HEK293 (cell line): ENCODE results near the gene GLYATL1B.
"Not testable (repeated sequence)": the region's sequence is repeated elsewhere in the genome, so short reads cannot be mapped to it uniquely, and the experiment has no call there.

Source experiments
- CTCF ChIA-PET: fragments of 350-600 bp; formaldehyde crosslinking; extraction: SDS; loops from one replicate; lab custom pipeline; 2021; ENCODE audit warnings: antibody characterized with exemption; lab: Yijun Ruan, JAX
- POLR2A ChIA-PET: fragments of 300-600 bp; formaldehyde crosslinking; extraction: SDS; loops from one replicate; lab custom pipeline; 2020; ENCODE audit warnings: antibody characterized with exemption, inconsistent platforms; lab: Yijun Ruan, JAX
- H3K27ac ChIP-seq: fragments of 200-500 bp; sonication (Bioruptor generic); 2 replicates; pipeline ENCODE4 v1.5.1; 2014; ENCODE audit warnings: low read depth, low read length, control low read depth, inconsistent platforms; ENCODE audit errors: extremely low read depth
- H3K36me3 ChIP-seq, 2 experiments: fragments of 200-500 bp in 1 of 2; sonication (Bioruptor generic) in 1 of 2; 1 replicate in 1 of 2; 2 replicates in 1 of 2; pipeline ENCODE4 v1.5.1; 2014 to 2017; ENCODE audit warnings: inconsistent platforms in 2 of 2, low read length in 2 of 2; ENCODE audit not compliant: control insufficient read depth in 2 of 2, insufficient read depth in 1 of 2
- H3K4me1 ChIP-seq: fragments of 200-500 bp; sonication (Bioruptor generic); 2 replicates; pipeline ENCODE4 v1.5.1; 2014; ENCODE audit warnings: mild to moderate bottlenecking, low read length, inconsistent platforms; ENCODE audit not compliant: control insufficient read depth, insufficient read depth
- H3K4me3 ChIP-seq: 2 replicates; pipeline ENCODE4 v1.5.1; 2011; ENCODE audit warnings: low read depth, mild to moderate bottlenecking, control low read depth, low read length, moderate library complexity
- H3K9me3 ChIP-seq: fragments of 200-500 bp; sonication (Bioruptor generic); 2 replicates; pipeline ENCODE4 v1.5.1; 2014; ENCODE audit warnings: low read depth, low read length, inconsistent platforms; ENCODE audit not compliant: control insufficient read depth, insufficient read depth
- BCL11A ChIP-seq: fragments of 450-650 bp; formaldehyde crosslinking; IDR thresholded peaks from 2 replicates; pipeline ENCODE4 v1.5.1; 2016; ENCODE audit warnings: low read depth, missing biosample characterization, missing genetic modification characterization
- KLF8 ChIP-seq: fragments of 450-650 bp; formaldehyde crosslinking; IDR thresholded peaks from 2 replicates; pipeline ENCODE4 v1.5.1; 2016; ENCODE audit warnings: missing biosample characterization, missing genetic modification characterization
- SETDB1 ChIP-seq: IDR thresholded peaks from one replicate; pipeline ENCODE4 v1.6.1; 2017; ENCODE audit warnings: mild to moderate bottlenecking, low read length, moderate library complexity, mixed read lengths; ENCODE audit not compliant: insufficient read length
- YY2 ChIP-seq: fragments of 450-650 bp; formaldehyde crosslinking; IDR thresholded peaks from 2 replicates; pipeline ENCODE4 v1.5.1; 2016; ENCODE audit warnings: missing biosample characterization, missing genetic modification characterization
- ZNF2 ChIP-seq: fragments of 450-650 bp; formaldehyde crosslinking; IDR thresholded peaks from 2 replicates; pipeline ENCODE4 v1.5.1; 2016; ENCODE audit warnings: missing biosample characterization, missing genetic modification characterization
- ZNF214 ChIP-seq: fragments of 450-650 bp; formaldehyde crosslinking; IDR thresholded peaks from 2 replicates; pipeline ENCODE4 v1.5.1; 2017; ENCODE audit warnings: missing biosample characterization, mild to moderate bottlenecking, missing genetic modification characterization, borderline replicate concordance
- ZNF423 ChIP-seq: fragments of 450-650 bp; formaldehyde crosslinking; IDR thresholded peaks from 2 replicates; pipeline ENCODE4 v1.5.1; 2016; ENCODE audit warnings: missing biosample characterization, missing genetic modification characterization
- ZNF48 ChIP-seq: fragments of 450-650 bp; formaldehyde crosslinking; IDR thresholded peaks from 2 replicates; pipeline ENCODE4 v1.5.1; 2016; ENCODE audit warnings: missing biosample characterization, missing genetic modification characterization
- TF ChIP-seq, protein P1 (sequence below): fragments of 450-650 bp; formaldehyde crosslinking; IDR thresholded peaks from 2 replicates; pipeline ENCODE4; 2016; ENCODE audit warnings: missing biosample characterization, missing genetic modification characterization
- TF ChIP-seq, protein P2 (sequence below): fragments of 450-650 bp; IDR thresholded peaks from 2 replicates; pipeline ENCODE4 v1.5.1; 2018; ENCODE audit warnings: missing biosample characterization, mild to moderate bottlenecking, missing genetic modification characterization

The GLYATL1B gene, protein sequence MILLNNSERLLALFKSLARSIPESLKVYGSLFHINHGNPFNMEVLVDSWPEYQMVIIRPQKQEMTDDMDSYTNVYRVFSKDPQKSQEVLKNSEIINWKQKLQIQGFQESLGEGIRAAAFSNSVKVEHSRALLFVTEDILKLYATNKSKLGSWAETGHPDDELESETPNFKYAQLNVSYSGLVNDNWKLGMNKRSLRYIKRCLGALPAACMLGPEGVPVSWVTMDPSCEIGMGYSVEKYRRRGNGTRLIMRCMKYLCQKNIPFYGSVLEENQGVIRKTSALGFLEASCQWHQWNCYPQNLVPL

DNA sequence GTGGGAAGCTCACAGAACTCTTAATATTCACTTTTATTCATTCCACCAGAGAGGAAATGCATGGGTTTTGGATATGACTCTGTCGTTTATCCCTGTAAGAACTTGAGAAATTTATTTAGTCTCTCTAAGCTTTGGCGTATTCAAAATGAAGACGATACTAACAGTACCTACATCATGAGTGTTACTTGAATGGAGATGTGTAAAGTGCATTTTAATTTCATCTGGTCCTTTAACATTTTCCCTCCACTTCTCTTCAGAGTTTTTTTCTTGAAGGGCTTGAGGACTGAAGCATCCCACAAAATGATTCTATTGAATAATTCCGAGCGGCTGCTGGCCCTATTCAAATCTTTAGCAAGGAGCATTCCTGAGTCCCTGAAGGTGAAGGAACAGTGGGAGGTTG is at the start of gene GLYATL1B:
Gene GLYATL1B, plus strand, starts transcription at position 301 of the 400 bp plus-strand sequence. Its CDS starts 0 bp downstream, at position 301.
- POLR2A ChIA-PET, H3K9me3 ChIP-seq, H3K4me3 ChIP-seq, H3K4me1 ChIP-seq, H3K36me3 ChIP-seq, H3K27ac ChIP-seq: not testable (repeated sequence)
- CTCF ChIA-PET, result interaction anchor here (0.7 kb wide), 2 partner anchors 50 to 708 kb away, joined by 3 read pairs; no protein-coding TSS in a partner anchor

DNA sequence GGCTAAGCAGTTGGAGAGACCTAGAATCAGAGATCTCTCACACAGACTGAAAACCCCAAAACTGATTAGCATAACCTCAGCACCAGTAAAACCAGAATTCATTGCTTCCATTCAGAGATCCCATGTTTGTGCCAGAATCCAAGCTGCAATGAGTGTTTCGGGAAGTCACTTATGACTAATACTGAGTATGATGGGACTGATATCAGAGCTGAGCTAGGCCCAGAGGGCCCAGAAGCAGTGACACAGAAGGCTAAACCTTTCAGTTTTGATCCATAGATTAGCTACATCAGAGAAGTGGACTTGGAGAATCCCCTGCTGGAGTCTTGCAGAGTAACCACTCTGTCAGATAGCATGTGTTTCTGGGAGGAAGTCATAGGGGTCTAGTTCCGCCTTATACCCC is 49.6 kb upstream of the GLYATL1B start:
- H3K27ac ChIP-seq, POLR2A ChIA-PET, H3K9me3 ChIP-seq, H3K4me3 ChIP-seq, H3K4me1 ChIP-seq, H3K36me3 ChIP-seq: not testable (repeated sequence)
- CTCF ChIA-PET, result interaction anchor here (0.5 to 1.8 kb wide), 4 partner anchors 16 to 100 kb away, joined by 3 to 6 read pairs (median 4); no protein-coding TSS in a partner anchor

DNA sequence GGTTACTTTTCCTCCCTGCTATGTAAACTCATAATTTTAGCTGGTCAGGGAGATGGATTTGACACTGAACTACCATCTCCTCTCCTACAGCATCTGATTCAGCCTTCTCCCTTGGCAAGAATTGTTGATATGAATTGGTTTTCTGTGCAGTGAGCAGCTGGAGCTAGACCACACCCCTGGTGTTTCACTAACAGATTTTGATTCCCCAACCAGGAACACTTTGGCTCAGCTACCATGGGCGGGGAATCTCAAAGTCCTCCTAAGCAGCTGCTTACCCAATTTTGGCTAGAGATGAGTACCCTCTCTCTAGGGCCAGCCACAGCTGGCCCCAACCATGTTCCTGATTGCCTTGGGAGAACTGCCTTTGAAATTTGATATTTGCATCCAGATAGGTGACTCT is 48.7 kb upstream of the GLYATL1B start:
- CTCF ChIA-PET, result interaction anchor here (0.6 to 1.8 kb wide), 4 partner anchors 15 to 513 kb away, joined by 3 to 6 read pairs (median 4); no protein-coding TSS in a partner anchor

DNA sequence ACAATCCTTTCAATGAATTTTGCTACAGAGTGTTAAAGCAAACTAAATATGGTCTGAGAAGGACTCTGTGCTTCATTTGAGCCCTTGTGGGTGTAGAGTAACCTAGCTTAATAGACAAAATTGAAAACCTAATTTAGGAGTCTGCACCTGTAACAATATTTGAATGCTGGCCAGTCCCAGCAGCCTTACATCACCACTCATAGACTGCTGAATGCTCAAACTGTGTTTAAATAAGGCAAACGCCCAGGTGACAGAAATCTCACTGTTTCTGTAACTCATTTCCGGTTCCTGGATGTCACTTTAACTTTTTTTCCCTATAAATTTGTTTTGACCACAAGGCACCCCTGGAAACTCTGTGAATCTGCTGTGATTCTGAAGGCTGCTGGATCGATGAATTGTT is 45.5 kb upstream of the GLYATL1B start:
- POLR2A ChIA-PET, result no interaction called here
- Histone ChIP-seq H3K36me3 (no peaks in the 10 kb centered on the region), H3K27ac (no peak overlapping the region), H3K9me3 (no peaks in the 10 kb centered on the region), H3K4me3 (no peak overlapping the region), H3K4me1 (no peaks in the 10 kb centered on the region)
- CTCF ChIA-PET, result no interaction called here
- TF ChIP-seq YY2 (tag by site-specific recombination) (no peak), ZNF423 (tag by site-specific recombination) (no peak), ZNF2 (tag by site-specific recombination) (no peak), ZNF214 (tag by site-specific recombination) (no peak), KLF8 (tag by site-specific recombination) (no peak), BCL11A (tag by site-specific recombination) (no peak), ZNF48 (tag by site-specific recombination) (no peak), SETDB1 (no peak)
- TF ChIP-seq, protein P1, sequence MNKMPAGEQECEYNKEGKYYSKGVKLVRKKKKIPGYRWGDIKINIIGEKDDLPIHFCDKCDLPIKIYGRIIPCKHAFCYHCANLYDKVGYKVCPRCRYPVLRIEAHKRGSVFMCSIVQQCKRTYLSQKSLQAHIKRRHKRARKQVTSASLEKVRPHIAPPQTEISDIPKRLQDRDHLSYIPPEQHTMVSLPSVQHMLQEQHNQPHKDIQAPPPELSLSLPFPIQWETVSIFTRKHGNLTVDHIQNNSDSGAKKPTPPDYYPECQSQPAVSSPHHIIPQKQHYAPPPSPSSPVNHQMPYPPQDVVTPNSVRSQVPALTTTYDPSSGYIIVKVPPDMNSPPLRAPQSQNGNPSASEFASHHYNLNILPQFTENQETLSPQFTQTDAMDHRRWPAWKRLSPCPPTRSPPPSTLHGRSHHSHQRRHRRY (tag by site-specific recombination), result no peak
- TF ChIP-seq, protein P2, sequence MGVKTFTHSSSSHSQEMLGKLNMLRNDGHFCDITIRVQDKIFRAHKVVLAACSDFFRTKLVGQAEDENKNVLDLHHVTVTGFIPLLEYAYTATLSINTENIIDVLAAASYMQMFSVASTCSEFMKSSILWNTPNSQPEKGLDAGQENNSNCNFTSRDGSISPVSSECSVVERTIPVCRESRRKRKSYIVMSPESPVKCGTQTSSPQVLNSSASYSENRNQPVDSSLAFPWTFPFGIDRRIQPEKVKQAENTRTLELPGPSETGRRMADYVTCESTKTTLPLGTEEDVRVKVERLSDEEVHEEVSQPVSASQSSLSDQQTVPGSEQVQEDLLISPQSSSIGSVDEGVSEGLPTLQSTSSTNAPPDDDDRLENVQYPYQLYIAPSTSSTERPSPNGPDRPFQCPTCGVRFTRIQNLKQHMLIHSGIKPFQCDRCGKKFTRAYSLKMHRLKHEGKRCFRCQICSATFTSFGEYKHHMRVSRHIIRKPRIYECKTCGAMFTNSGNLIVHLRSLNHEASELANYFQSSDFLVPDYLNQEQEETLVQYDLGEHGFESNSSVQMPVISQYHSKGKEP (tag by site-specific recombination), result no peak

More for the DNA sequence above, 48.7 kb upstream of the GLYATL1B start:
- H3K9me3 ChIP-seq, H3K36me3 ChIP-seq, POLR2A ChIA-PET, H3K4me1 ChIP-seq, H3K27ac ChIP-seq, H3K4me3 ChIP-seq: not testable (repeated sequence)

DNA sequence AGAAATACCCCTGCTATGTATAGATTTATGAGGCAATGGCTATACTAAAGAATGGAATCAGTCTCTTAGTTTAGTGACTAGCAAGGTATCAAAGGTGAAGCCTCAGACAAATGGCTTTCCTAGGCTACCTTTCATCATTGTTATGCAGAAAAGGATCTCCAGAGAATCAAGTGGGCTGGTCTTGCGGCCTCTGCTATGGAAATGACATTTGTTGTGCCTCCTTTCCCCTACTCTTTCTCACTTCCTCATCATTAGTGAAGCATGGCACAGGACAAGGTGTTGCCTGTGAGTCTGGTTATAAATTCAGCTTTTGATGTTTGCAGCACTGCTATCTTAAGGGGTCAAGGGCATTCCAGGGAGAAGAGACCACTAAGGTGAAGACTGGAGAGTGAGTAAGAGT is 34.7 kb upstream of the GLYATL1B start:
- H3K9me3 ChIP-seq, H3K4me3 ChIP-seq, H3K4me1 ChIP-seq, H3K27ac ChIP-seq, H3K36me3 ChIP-seq, POLR2A ChIA-PET: not testable (repeated sequence)
- CTCF ChIA-PET, result interaction anchor here (0.7 to 3.5 kb wide), 4 partner anchors 84 to 133 kb away, joined by 3 to 19 read pairs (median 4); no protein-coding TSS in a partner anchor

DNA sequence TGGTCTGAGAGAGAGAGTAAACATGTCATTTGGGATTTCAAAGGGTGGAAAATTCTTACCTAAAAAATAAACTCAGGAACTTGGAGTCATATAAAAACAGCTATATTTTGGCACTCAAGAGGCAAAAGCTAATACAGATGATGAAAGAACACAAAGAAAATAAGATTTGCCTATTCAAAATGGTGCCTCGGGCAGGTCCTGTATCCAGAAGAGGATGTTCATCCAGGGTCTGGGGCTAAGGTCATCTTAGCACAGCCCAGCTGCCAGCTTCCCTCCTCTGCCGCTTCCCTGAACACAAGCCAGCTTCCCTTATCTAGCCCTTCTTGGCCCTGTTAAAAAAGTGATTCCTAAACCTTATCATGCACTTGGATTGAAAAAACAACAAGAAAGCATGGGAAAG is 33.8 kb upstream of the GLYATL1B start:
- H3K4me3 ChIP-seq, POLR2A ChIA-PET, H3K9me3 ChIP-seq, H3K4me1 ChIP-seq, H3K36me3 ChIP-seq, H3K27ac ChIP-seq: not testable (repeated sequence)
- CTCF ChIA-PET, result interaction anchor here (0.8 to 3.5 kb wide), 5 partner anchors 16 to 157 kb away, joined by 3 to 19 read pairs (median 3); no protein-coding TSS in a partner anchor
